ENCODE data around the gene TMEM50A. TPM values are rescaled to one million over a fixed set of nuclear protein-coding genes. Genes with fewer than 3 reads are reported as not detected.
A peak's percentile ranks its signal among the peaks of the same experiment; 100 is the strongest.
"Not testable (repeated sequence)": the region's sequence is repeated elsewhere in the genome, so short reads cannot be mapped to it uniquely, and the experiment has no call there.

Gene TMEM50A
- total and polyA plus RNA-seq, 8 donors, result 28.3 to 59.0 (median 33.0) TPM

- H3K4me3 ChIP-seq; DNase-seq; H3K27me3 ChIP-seq; intact Hi-C loops (cut with DNase I); H3K36me3 ChIP-seq; H3K27ac ChIP-seq; H3K9me3 ChIP-seq; ATAC-seq; FAIRE-seq; H3K4me1 ChIP-seq: not testable (repeated sequence)
- 83 to 88% methylated on average over 1 of the region's 1 CpG for WGBS, 2 donors
Measured at GRCh38 chr1:25309085-25309484, 29.0 kb upstream of the TMEM50A start.

GRCh38 chr1:25309486-25309885 is 28.6 kb upstream of the TMEM50A start:
- 90 to 100% methylated on average over 1 of the region's 1 CpG for WGBS, 2 donors
- FAIRE-seq; H3K4me3 ChIP-seq; H3K4me1 ChIP-seq; DNase-seq; intact Hi-C loops (cut with DNase I); H3K27me3 ChIP-seq; H3K36me3 ChIP-seq; H3K27ac ChIP-seq; ATAC-seq; H3K9me3 ChIP-seq: not testable (repeated sequence)

GRCh38 chr1:25312806-25313470 is 25.2 kb upstream of the TMEM50A start:
- H3K9me3 ChIP-seq; H3K27me3 ChIP-seq; H3K4me3 ChIP-seq; FAIRE-seq; H3K36me3 ChIP-seq; H3K27ac ChIP-seq; ATAC-seq; DNase-seq; intact Hi-C loops (cut with DNase I); H3K4me1 ChIP-seq: not testable (repeated sequence)

GRCh38 chr1:25320314-25320938 is 17.7 kb upstream of the TMEM50A start:
- H3K27me3 ChIP-seq; ATAC-seq; H3K4me1 ChIP-seq; H3K27ac ChIP-seq; H3K4me3 ChIP-seq; H3K9me3 ChIP-seq; FAIRE-seq; DNase-seq; intact Hi-C loops (cut with DNase I); H3K36me3 ChIP-seq: not testable (repeated sequence)
- WGBS, 2 donors, result 90 to 92% methylated on average over 9 of the region's 9 CpGs

- FAIRE-seq; H3K27ac ChIP-seq; intact Hi-C loops (cut with DNase I); H3K27me3 ChIP-seq; ATAC-seq; H3K9me3 ChIP-seq; H3K4me1 ChIP-seq; H3K36me3 ChIP-seq; H3K4me3 ChIP-seq; DNase-seq: not testable (repeated sequence)
- 93% methylated on average over 8 of the region's 9 CpGs for WGBS, 2 donors
Measured at GRCh38 chr1:25322127-25322526, 16.0 kb upstream of the TMEM50A start.

- H3K4me1 ChIP-seq; FAIRE-seq; H3K4me3 ChIP-seq; H3K27ac ChIP-seq; H3K36me3 ChIP-seq; DNase-seq; ATAC-seq; H3K27me3 ChIP-seq; intact Hi-C loops (cut with DNase I); H3K9me3 ChIP-seq: not testable (repeated sequence)
- 95 to 96% methylated on average over 3 of the region's 3 CpGs for WGBS, 2 donors
Measured at GRCh38 chr1:25324407-25324806, 13.7 kb upstream of the TMEM50A start.

- ATAC-seq; H3K4me1 ChIP-seq; H3K27me3 ChIP-seq; H3K9me3 ChIP-seq; intact Hi-C loops (cut with DNase I); H3K4me3 ChIP-seq; H3K36me3 ChIP-seq; FAIRE-seq; H3K27ac ChIP-seq; DNase-seq: not testable (repeated sequence)
- no CpG with 5 or more reads among the region's 17 CpGs for WGBS, 2 donors
Measured at GRCh38 chr1:25327864-25328790, 10.0 kb upstream of the TMEM50A start.

- ATAC-seq; H3K9me3 ChIP-seq; H3K36me3 ChIP-seq; DNase-seq; FAIRE-seq; H3K27me3 ChIP-seq; H3K27ac ChIP-seq; H3K4me3 ChIP-seq; intact Hi-C loops (cut with DNase I); H3K4me1 ChIP-seq: not testable (repeated sequence)
- WGBS, 2 donors, result 84 to 89% methylated on average over 4 of the region's 4 CpGs
Measured at GRCh38 chr1:25328791-25329185, 9.3 kb upstream of the TMEM50A start.

GRCh38 chr1:25329336-25329735 is 8.8 kb upstream of the TMEM50A start:
- 80 to 86% methylated on average over 5 of the region's 5 CpGs for WGBS, 2 donors
- H3K27me3 ChIP-seq; H3K36me3 ChIP-seq; FAIRE-seq; H3K27ac ChIP-seq; H3K4me3 ChIP-seq; H3K4me1 ChIP-seq; H3K9me3 ChIP-seq; ATAC-seq; DNase-seq; intact Hi-C loops (cut with DNase I): not testable (repeated sequence)

GRCh38 chr1:25329950-25330349 is 8.2 kb upstream of the TMEM50A start:
- H3K9me3 ChIP-seq; DNase-seq; H3K4me1 ChIP-seq; intact Hi-C loops (cut with DNase I); H3K27ac ChIP-seq; H3K27me3 ChIP-seq; H3K4me3 ChIP-seq; FAIRE-seq; H3K36me3 ChIP-seq: not testable (repeated sequence)
- 72 to 76% methylated on average over 5 of the region's 5 CpGs for WGBS, 2 donors
- ATAC-seq, result peak in 2 of 4 donors; percentile 38 to 43

GRCh38 chr1:25336922-25337354 is 1.2 kb upstream of the TMEM50A start:
- peaks cover 0 to 23% (median 18%) of the 10 kb centered on the region in 3 donors for H3K4me1 ChIP-seq
- H3K27ac ChIP-seq, result peak overlapping the region in 1 of 4 donors; percentile 22
- DNase-seq, result peak in 5 of 6 donors; percentile 36 to 72 (median 44)
- FAIRE-seq; H3K27me3 ChIP-seq; H3K36me3 ChIP-seq; intact Hi-C loops (cut with DNase I); H3K9me3 ChIP-seq: not testable (repeated sequence)
- WGBS, 2 donors, result 0% methylated on average over 21 to 27 of the region's 29 CpGs
- H3K4me3 ChIP-seq, result peak overlapping the region; percentile 30 to 61 (median 43)
- ATAC-seq, result peak; percentile 41 to 72 (median 66)
